Left lung (tissue), 10 donors: ENCODE results near the gene PATE4. TPM values are rescaled to one million over a fixed set of nuclear protein-coding genes. Genes with fewer than 3 reads are reported as not detected.
"Not testable (repeated sequence)": the region's sequence is repeated elsewhere in the genome, so short reads cannot be mapped to it uniquely, and the experiment has no call there.

ENCODE experiments used
- ATAC-seq: fragments of 200-7000 bp; cut with Tn5 transposase; one replicate; pipeline ENCODE4 v1.9.1; 2020; ENCODE audit warnings: moderate library complexity
- DNase-seq, 4 donors: peaks; one replicate each; pipeline ENCODE4 v3.0.0-alpha.2; 2013 to 2020
- H3K27ac ChIP-seq, 2 donors: fragments of 200-600 bp; sonication (generic) in 1 of 2; one replicate each; pipeline versions ENCODE4 v1.5.0 to v1.8.0; 2020 to 2021
- H3K27me3 ChIP-seq, 2 donors: fragments of 200-600 bp; sonication (generic) in 1 of 2; one replicate each; pipeline versions ENCODE4 v1.5.0 to v1.8.0; 2020 to 2021
- H3K36me3 ChIP-seq, 2 donors: fragments of 200-600 bp; sonication (generic) in 1 of 2; one replicate each; pipeline versions ENCODE4 v1.5.0 to v1.8.0; 2020 to 2021
- H3K4me1 ChIP-seq, 2 donors: fragments of 200-600 bp; one replicate each; pipeline ENCODE4 v1.8.0; 2021
- H3K4me3 ChIP-seq, 2 donors: fragments of 200-600 bp; sonication (generic) in 1 of 2; one replicate each; pipeline versions ENCODE4 v1.5.0 to v1.8.0; 2020 to 2021; ENCODE audit warnings: mild to moderate bottlenecking in 1 of 2
- H3K9me3 ChIP-seq, 2 donors: fragments of 200-600 bp; sonication (generic) in 1 of 2; one replicate each; pipeline versions ENCODE4 v1.5.0 to v1.8.0; 2020 to 2021
- intact Hi-C, 2 donors: fragments of 100-400 bp; cut with DNase I; formaldehyde crosslinking; loops; one replicate each; pipeline versions ENCODE4 v1.11.2 to v1.14.2; 2022
- polyA plus RNA-seq, 6 donors: library from polyadenylated mRNA; unstranded; fragments of 120-200 nt; gene quantifications; one replicate each; pipeline ENCODE4 v1.2.1, GENCODE V29; 2013; ENCODE audit not compliant: insufficient read length in 6 of 6
- total RNA-seq, 2 donors: library from RNA; stranded (reverse); fragmentation: NEBNext Ultra II Directional; extraction: Animal tissue kit (Norgen Biotek cat#: 25700); gene quantifications; one replicate each; pipeline ENCODE4 v1.2.1, GENCODE V29; 2021
- TF ChIP-seq, protein P1 (sequence below), 2 donors: fragments of 200-600 bp; sonication (generic) in 1 of 2; IDR thresholded peaks; one replicate each; pipeline versions ENCODE4 v1.5.0 to v1.8.0; 2021; ENCODE audit warnings: antibody characterized with exemption in 2 of 2
- donor health status: DM: no; HTN: yes; CAD: no.
- donor health status: DM: no; HTN: no; CAD: no.

Gene PATE4
- total and polyA plus RNA-seq, 8 donors = 0.17 to 0.24 (median 0.22) TPM; not detected in 4

DNA sequence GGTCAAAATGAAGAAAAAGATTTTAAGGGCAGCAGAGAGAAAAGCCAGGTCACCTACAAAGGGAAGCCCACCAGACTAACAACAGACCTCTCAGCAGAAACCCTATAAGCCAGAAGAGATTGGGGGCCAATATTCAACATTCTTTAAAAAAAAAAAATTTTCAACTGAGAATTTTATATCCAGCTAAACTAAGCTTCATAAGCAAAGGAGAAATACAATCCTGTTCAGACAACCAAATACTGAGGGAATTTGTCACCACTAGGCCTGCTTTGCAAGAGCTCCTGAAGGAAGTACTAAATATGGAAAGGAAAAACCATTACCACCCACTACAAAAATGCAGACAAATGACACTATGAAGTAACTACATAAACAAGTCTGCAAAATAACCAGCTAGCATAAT is 13.1 kb downstream of the PATE4 start:
- H3K36me3 ChIP-seq = no peaks in the 10 kb centered on the region
- intact Hi-C loops = no loop called here
- peaks cover 0 to 23% of the 10 kb centered on the region in 2 donors for H3K9me3 ChIP-seq
- no peak overlapping the region for H3K27ac ChIP-seq
- no peaks in the 10 kb centered on the region for H3K27me3 ChIP-seq
- DNase-seq (no peak), ATAC-seq (no peak)
- TF ChIP-seq, protein P1, sequence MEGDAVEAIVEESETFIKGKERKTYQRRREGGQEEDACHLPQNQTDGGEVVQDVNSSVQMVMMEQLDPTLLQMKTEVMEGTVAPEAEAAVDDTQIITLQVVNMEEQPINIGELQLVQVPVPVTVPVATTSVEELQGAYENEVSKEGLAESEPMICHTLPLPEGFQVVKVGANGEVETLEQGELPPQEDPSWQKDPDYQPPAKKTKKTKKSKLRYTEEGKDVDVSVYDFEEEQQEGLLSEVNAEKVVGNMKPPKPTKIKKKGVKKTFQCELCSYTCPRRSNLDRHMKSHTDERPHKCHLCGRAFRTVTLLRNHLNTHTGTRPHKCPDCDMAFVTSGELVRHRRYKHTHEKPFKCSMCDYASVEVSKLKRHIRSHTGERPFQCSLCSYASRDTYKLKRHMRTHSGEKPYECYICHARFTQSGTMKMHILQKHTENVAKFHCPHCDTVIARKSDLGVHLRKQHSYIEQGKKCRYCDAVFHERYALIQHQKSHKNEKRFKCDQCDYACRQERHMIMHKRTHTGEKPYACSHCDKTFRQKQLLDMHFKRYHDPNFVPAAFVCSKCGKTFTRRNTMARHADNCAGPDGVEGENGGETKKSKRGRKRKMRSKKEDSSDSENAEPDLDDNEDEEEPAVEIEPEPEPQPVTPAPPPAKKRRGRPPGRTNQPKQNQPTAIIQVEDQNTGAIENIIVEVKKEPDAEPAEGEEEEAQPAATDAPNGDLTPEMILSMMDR (IDR thresholded peaks at IDR 0.05) = no peak
- H3K4me3 ChIP-seq = no peak overlapping the region
- H3K4me1 ChIP-seq = no peaks in the 10 kb centered on the region

DNA sequence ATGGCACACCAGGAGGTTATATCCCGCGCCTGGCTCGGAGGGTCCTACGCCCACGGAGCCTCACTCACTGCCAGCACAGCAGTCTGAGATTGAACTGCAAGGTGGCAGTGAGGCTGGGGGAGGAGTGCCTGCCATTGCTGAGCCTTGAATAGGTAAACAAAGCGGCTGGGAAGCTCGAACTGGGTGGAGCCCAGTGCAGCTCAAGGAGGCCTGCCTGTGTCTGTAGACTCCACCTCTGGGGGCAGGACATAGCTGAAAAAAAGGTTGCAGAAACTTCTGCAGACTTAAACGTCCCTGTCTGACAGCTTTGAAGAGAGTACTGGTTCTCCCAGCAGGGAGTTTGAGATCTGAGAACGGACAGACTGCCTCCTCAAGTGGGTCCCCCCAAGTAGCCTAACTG is 24.6 kb downstream of the PATE4 start:
- DNase-seq, ATAC-seq, H3K36me3 ChIP-seq, H3K27ac ChIP-seq, intact Hi-C loops, H3K27me3 ChIP-seq, H3K4me1 ChIP-seq, H3K4me3 ChIP-seq: not testable (repeated sequence)
- peaks cover 0 to 13% of the 10 kb centered on the region in 2 donors for H3K9me3 ChIP-seq

DNA sequence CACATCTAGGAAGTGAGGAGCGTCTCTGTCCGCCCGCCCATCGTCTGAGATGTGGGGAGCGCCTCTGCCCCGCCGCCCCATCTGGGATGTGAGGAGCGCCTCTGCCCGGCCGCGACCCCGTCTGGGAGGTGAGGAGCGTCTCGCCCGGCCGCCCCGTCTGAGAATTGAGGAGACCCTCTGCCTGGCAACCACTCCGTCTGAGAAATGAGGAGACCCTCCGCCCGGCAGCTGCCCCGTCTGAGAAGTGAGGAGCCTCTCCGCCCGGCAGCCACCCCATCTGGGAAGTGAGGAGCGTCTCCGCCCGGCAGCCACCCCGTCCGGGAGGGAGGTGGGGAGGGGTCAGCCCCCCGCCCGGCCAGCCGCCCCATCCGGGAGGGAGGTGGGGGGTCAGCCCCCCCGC is 29.7 kb downstream of the PATE4 start:
- H3K9me3 ChIP-seq, H3K27ac ChIP-seq, DNase-seq, H3K4me1 ChIP-seq, H3K4me3 ChIP-seq, H3K36me3 ChIP-seq, H3K27me3 ChIP-seq, intact Hi-C loops, ATAC-seq: not testable (repeated sequence)

DNA sequence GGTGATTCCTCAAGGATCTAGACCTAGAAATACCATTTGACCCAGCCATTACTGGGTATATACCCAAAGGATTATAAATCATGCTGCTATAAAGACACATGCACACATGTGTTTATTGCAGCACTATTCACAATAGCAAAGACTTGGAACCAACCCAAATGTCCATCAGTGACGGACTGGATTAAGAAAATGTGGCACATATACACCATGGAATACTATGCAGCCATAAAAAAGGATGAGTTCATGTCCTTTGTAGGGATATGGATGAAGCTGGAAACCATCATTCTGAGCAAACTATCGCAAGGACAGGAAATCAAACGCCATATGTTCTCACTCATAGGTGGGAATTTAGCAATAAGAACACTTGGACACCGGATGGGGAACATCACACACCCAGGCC is 32.2 kb downstream of the PATE4 start:
- intact Hi-C loops, H3K36me3 ChIP-seq, ATAC-seq, H3K4me1 ChIP-seq, DNase-seq, H3K27ac ChIP-seq, H3K9me3 ChIP-seq, H3K4me3 ChIP-seq, H3K27me3 ChIP-seq: not testable (repeated sequence)

DNA sequence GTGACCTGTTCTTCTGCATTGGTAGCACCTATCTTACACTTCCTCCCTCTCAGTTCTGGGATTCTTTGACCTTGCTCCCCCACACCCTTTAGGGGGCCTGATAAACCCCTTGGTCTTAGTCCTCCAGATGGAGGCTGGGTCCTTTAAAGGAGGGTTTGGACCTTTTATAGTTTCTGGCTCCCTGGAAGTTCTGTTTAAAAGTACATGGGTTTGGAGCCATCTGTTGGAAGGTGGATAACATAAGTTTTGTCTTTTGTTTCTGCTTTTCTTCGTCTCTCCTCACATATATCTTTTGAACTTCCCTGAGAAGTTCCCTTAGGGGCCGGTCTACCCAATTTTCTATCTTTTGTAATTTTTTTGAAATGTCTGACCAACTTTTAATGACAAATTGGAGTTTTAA is 36.4 kb downstream of the PATE4 start:
- Histone ChIP-seq H3K27me3 (no peaks in the 10 kb centered on the region), H3K9me3 (no peaks in the 10 kb centered on the region), H3K4me3 (no peak overlapping the region), H3K4me1 (no peaks in the 10 kb centered on the region), H3K27ac (no peak overlapping the region), H3K36me3 (no peaks in the 10 kb centered on the region)
- TF ChIP-seq, protein P1 (IDR thresholded peaks at IDR 0.05) = no peak
- DNase-seq (no peak), ATAC-seq (no peak)
- intact Hi-C loops = no loop called here

DNA sequence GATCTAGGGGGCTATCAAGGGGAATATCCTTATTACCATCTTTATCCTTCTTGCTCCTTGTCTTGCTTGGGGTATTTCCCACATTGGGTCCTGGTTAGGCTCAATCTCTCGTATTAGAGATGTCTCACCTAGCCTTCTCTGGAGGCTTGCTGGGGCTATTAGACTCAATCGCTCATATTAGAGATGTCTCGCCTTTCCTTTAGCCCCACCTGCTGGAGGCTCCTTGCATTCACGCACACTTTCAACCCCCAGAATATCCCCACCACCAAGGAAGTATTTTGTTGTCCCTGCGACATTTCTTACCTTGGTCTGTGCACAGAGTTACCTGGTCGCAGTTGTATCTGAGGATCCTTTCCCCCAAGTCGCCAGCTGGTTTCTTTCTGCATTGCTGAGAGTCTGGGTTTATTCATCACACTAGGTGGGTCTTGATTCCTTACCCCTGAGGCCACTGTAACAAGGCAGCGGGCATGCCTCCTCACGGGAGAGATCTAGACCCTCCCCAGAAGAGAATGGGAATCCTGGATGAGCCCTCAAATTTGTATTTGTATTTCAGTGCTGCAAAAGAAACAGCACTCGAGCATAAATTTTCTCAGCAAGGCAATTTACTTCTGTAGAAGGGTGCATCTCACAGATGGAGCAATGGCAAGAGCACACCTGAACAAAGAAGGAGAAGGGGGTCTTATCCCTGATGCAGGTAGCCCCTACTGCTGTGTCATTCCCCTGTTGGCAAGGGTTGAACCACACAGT is 38.4 kb downstream of the PATE4 start:
- Histone ChIP-seq H3K4me3 (no peak overlapping the region), H3K27me3 (no peaks in the 10 kb centered on the region), H3K36me3 (no peaks in the 10 kb centered on the region), H3K9me3 (no peaks in the 10 kb centered on the region), H3K27ac (no peak overlapping the region), H3K4me1 (no peaks in the 10 kb centered on the region)
- DNase-seq = peak in 1 of 4 donors; percentile 13
- intact Hi-C loops = no loop called here
- TF ChIP-seq, protein P1 (IDR thresholded peaks at IDR 0.05) = peak; percentile 29 to 43
- peak; percentile 62 for ATAC-seq

DNA sequence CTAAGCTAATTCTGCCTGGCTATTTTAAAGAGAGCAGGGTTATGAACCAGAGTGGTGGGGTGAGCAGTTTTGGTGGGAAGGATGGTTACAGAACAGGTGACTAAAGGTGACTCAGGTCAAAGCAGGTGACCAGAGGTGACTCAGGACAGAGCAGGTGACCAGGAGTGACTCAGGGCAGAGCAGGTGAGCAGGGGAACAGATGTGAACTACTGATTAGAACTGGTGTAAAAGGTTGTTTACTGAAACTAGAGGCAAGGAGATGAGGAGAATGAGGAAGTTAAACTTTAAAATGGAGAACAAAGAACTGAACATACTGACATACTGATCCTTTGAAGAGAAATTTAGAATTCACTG is 39.0 kb downstream of the PATE4 start:
- Histone ChIP-seq H3K27me3 (no peaks in the 10 kb centered on the region), H3K9me3 (no peaks in the 10 kb centered on the region), H3K27ac (no peak overlapping the region), H3K4me1 (no peaks in the 10 kb centered on the region), H3K36me3 (no peaks in the 10 kb centered on the region), H3K4me3 (no peak overlapping the region)
- TF ChIP-seq, protein P1 (IDR thresholded peaks at IDR 0.05) = no peak
- no peak for DNase-seq
- intact Hi-C loops = no loop called here
- ATAC-seq = no peak
